Effector memory CD8-positive, alpha-beta T cell (primary cell): ENCODE data around the gene PID1.
"Not testable (repeated sequence)": the region's sequence is repeated elsewhere in the genome, so short reads cannot be mapped to it uniquely, and the experiment has no call there.

ENCODE experiments used
- ATAC-seq: fragments of 150-1000 bp; cut with Tn5 transposase; replicated peaks from 2 replicates; pipeline ENCODE4 v1.10.0; 2021; ENCODE audit warnings: mild to moderate bottlenecking, moderate library complexity
- DNase-seq, 3 experiments: peaks; one replicate each; pipeline ENCODE4 v3.0.0; 2021
- H3K27ac Mint-ChIP-seq, 2 donors: one replicate each; pipeline ENCODE4 v1.8.0; 2022; ENCODE audit warnings: mild to moderate bottlenecking in 2 of 2, mixed read lengths in 2 of 2, moderate library complexity in 2 of 2
- H3K27me3 Mint-ChIP-seq, 2 donors: one replicate each; pipeline ENCODE4 v1.8.0; 2022; ENCODE audit warnings: mixed read lengths in 2 of 2
- H3K36me3 Mint-ChIP-seq: one replicate; pipeline ENCODE4 v1.8.0; 2022; ENCODE audit warnings: mild to moderate bottlenecking, moderate library complexity, mixed read lengths; ENCODE audit not compliant: insufficient read depth
- H3K4me1 Mint-ChIP-seq, 2 donors: one replicate each; pipeline ENCODE4 v1.8.0; 2022; ENCODE audit warnings: low read depth in 2 of 2, mixed read lengths in 2 of 2
- H3K4me3 Mint-ChIP-seq, 2 donors: one replicate each; pipeline ENCODE4 v1.8.0; 2022; ENCODE audit warnings: mild to moderate bottlenecking in 2 of 2, mixed read lengths in 2 of 2, moderate library complexity in 2 of 2
- H3K9me3 Mint-ChIP-seq, 2 donors: one replicate each; pipeline ENCODE4 v1.8.0; 2022; ENCODE audit warnings: mixed read lengths in 2 of 2

The PID1 gene

DNA sequence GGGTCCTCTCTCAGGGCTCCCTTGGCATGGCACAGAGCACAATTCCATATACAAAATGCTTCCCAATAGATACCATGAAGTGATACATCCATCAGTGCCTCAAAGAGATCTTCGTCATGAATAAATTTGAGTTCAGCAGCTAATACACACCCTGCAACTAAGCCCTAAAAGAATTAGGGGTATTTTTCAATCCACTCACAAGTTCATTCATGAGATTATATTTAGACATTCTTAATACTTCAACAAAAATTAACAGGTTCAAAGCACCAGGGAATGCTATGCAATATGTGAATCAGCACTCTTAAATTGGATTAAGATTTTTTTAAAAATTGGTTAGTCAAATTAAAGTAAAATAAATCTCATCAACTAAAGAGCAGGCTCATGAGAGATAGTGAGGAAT lies 79.7 kb downstream of the PID1 start:
- H3K4me3 Mint-ChIP-seq = no peak overlapping the region
- no peaks in the 10 kb centered on the region for H3K27me3 Mint-ChIP-seq
- no peaks in the 10 kb centered on the region for H3K4me1 Mint-ChIP-seq
- no peaks in the 10 kb centered on the region for H3K36me3 Mint-ChIP-seq
- DNase-seq = no peak
- no peak for ATAC-seq
- H3K9me3 Mint-ChIP-seq = peaks cover 12 to 15% of the 10 kb centered on the region in 2 donors
- no peak overlapping the region for H3K27ac Mint-ChIP-seq

DNA sequence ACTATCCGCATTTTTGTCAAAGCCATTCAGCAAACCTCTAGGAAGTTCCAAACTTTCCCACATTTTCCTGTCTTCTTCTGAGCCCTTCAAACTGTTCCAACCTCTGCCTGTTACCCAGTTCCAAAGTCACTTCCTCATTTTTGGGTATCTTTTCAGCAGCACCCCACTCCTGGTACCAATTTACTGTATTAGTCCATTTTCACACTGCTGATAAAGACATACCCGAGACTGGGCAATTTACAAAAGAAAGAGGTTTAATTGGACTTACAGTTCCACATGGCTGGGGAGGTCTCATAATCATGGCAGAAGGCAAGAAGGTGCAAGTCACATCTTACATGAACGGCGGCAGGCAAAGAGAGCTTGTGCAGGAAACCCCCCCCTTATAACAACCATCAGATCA lies 84.0 kb downstream of the PID1 start:
- DNase-seq, H3K27me3 Mint-ChIP-seq, H3K4me3 Mint-ChIP-seq, ATAC-seq, H3K36me3 Mint-ChIP-seq, H3K4me1 Mint-ChIP-seq, H3K27ac Mint-ChIP-seq: not testable (repeated sequence)
- H3K9me3 Mint-ChIP-seq = peaks cover 16 to 25% of the 10 kb centered on the region in 2 donors

- no peaks in the 10 kb centered on the region for H3K36me3 Mint-ChIP-seq
- no peaks in the 10 kb centered on the region for H3K4me1 Mint-ChIP-seq
- ATAC-seq (no peak), DNase-seq (no peak)
- H3K9me3 Mint-ChIP-seq = peaks cover 6 to 16% of the 10 kb centered on the region in 2 donors
- no peak overlapping the region for H3K4me3 Mint-ChIP-seq
- no peak overlapping the region for H3K27ac Mint-ChIP-seq
- H3K27me3 Mint-ChIP-seq = no peaks in the 10 kb centered on the region
Measured at GRCh38 chr2:229181641-229182040, 89.4 kb downstream of the PID1 start.

GRCh38 chr2:229180658-229181057 lies 90.4 kb downstream of the PID1 start:
- H3K36me3 Mint-ChIP-seq = no peaks in the 10 kb centered on the region
- H3K27ac Mint-ChIP-seq = no peak overlapping the region
- ATAC-seq (no peak), DNase-seq (no peak)
- H3K27me3 Mint-ChIP-seq = no peaks in the 10 kb centered on the region
- H3K4me1 Mint-ChIP-seq = no peaks in the 10 kb centered on the region
- H3K9me3 Mint-ChIP-seq = peaks cover 6 to 19% of the 10 kb centered on the region in 2 donors
- H3K4me3 Mint-ChIP-seq = no peak overlapping the region

- Mint-ChIP-seq H3K9me3 (peaks cover 2 to 14% of the 10 kb centered on the region in 2 donors), H3K4me1 (no peaks in the 10 kb centered on the region), H3K27ac (no peak overlapping the region), H3K27me3 (no peaks in the 10 kb centered on the region), H3K4me3 (no peak overlapping the region), H3K36me3 (no peaks in the 10 kb centered on the region)
- DNase-seq (no peak), ATAC-seq (no peak)
Measured at GRCh38 chr2:229179628-229180027, 91.5 kb downstream of the PID1 start.

DNA sequence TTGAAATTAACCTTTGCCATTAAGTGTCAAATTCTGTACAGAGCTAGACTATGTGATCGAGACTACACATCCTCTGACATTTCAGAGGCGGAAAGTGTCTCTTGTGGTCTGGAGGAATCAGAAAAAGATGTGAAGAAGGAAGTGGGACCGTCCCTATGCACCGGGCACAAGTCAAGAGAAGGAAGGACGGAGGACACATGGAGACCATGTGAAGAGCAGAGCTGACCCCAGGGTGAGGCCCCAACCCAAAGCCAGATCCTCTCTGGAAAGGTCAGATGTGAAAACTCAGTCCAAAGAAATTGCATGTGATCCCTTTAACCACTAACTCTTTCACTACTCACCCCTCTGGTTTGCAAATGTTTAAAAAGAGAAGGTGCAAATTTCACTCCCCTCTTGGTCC lies 92.4 kb downstream of the PID1 start:
- Mint-ChIP-seq H3K27ac (no peak overlapping the region), H3K36me3 (no peaks in the 10 kb centered on the region), H3K4me1 (no peaks in the 10 kb centered on the region), H3K4me3 (no peak overlapping the region), H3K27me3 (no peaks in the 10 kb centered on the region), H3K9me3 (peaks cover 2 to 14% of the 10 kb centered on the region in 2 donors)
- ATAC-seq = no peak
- DNase-seq = no peak

DNA sequence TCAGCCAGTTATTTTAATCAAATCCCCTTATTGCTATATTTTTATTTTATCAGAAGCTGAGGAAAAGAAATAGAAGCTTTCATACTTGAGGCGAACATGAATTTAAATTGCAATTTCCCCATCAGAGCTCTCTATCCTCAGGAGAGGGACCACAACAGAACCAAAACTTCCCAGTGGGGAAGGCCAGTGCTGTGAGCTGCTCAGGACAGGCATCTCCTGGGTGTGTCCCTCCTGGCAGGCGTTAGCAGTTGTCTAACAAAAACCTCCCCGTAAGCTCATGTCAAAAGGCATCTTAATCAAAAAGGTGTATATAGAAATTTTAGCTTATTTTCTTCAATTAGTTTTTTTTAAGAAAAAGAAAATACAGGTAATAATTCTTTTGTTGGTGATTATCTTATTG lies 93.0 kb downstream of the PID1 start:
- H3K27me3 Mint-ChIP-seq = no peaks in the 10 kb centered on the region
- DNase-seq (no peak), ATAC-seq (no peak)
- H3K27ac Mint-ChIP-seq = no peak overlapping the region
- no peaks in the 10 kb centered on the region for H3K4me1 Mint-ChIP-seq
- H3K36me3 Mint-ChIP-seq = no peaks in the 10 kb centered on the region
- peaks cover 2 to 14% of the 10 kb centered on the region in 2 donors for H3K9me3 Mint-ChIP-seq
- no peak overlapping the region for H3K4me3 Mint-ChIP-seq

- no peak overlapping the region for H3K27ac Mint-ChIP-seq
- DNase-seq (no peak), ATAC-seq (no peak)
- H3K4me3 Mint-ChIP-seq = no peak overlapping the region
- H3K9me3 Mint-ChIP-seq = peaks cover 2 to 14% of the 10 kb centered on the region in 2 donors
- no peaks in the 10 kb centered on the region for H3K4me1 Mint-ChIP-seq
- no peaks in the 10 kb centered on the region for H3K27me3 Mint-ChIP-seq
- H3K36me3 Mint-ChIP-seq = no peaks in the 10 kb centered on the region
Measured at GRCh38 chr2:229176136-229176535, 95.0 kb downstream of the PID1 start.

DNA sequence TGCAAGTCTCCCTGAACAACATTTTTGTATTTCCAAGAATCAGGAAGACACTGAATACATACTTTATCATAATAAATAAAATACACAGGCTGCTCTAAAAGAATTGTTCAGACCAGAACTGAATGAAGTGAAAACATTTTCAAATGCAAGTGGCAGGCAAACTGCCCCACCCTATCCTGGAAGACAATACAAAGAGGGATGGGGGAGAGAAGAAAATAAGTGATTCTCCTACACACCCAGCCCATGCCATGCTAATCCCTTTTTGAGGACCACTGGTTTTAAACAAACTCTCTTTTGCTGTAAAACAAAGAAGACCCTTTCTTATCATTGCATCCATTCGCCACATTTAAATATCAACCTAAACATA lies 95.6 kb downstream of the PID1 start:
- no peak for ATAC-seq
- no peak for DNase-seq
- H3K27me3 Mint-ChIP-seq = no peaks in the 10 kb centered on the region
- H3K4me1 Mint-ChIP-seq = no peaks in the 10 kb centered on the region
- H3K27ac Mint-ChIP-seq = no peak overlapping the region
- H3K9me3 Mint-ChIP-seq = peaks cover 2 to 14% of the 10 kb centered on the region in 2 donors
- H3K4me3 Mint-ChIP-seq = no peak overlapping the region
- no peaks in the 10 kb centered on the region for H3K36me3 Mint-ChIP-seq

DNA sequence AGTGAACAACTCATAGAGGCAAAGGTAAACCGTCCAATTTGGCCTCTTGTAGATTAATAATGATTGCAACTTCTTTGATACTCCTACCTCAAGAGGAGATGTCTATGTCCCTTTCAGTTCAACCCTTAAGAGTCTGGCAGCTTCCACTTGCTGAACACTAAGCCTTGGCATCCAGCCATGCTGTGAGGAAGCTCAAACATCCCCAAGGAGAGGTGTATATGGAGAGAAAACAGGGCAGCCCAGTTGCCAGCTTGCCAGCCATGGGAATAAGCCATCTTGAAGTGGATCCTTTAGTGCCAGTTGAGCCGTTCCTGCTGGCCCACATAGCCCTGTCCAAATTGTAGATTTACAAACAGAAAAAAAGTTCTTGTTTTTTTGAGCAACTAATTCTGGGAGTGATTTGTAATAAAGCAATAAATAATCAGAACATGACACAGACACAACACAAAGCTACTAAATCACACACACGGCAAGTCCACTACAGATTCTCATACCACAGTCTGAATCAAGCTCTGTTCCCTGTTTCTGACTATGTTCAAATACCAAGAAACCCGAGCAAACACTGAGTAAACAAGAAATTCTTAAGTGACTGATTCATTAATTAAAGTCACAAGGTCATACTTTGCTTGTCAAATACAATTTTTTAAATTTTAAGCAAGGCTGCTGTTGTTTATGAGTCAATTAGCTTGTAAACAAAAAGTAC lies 96.1 kb downstream of the PID1 start:
- no peaks in the 10 kb centered on the region for H3K4me1 Mint-ChIP-seq
- no peak for DNase-seq
- no peaks in the 10 kb centered on the region for H3K36me3 Mint-ChIP-seq
- H3K27me3 Mint-ChIP-seq = no peaks in the 10 kb centered on the region
- no peak overlapping the region for H3K4me3 Mint-ChIP-seq
- H3K27ac Mint-ChIP-seq = no peak overlapping the region
- peaks cover 2 to 14% of the 10 kb centered on the region in 2 donors for H3K9me3 Mint-ChIP-seq
- no peak for ATAC-seq

GRCh38 chr2:229173825-229174359 lies 97.2 kb downstream of the PID1 start:
- ATAC-seq (no peak), DNase-seq (no peak)
- no peak overlapping the region for H3K4me3 Mint-ChIP-seq
- H3K4me1 Mint-ChIP-seq = no peaks in the 10 kb centered on the region
- no peak overlapping the region for H3K27ac Mint-ChIP-seq
- H3K36me3 Mint-ChIP-seq = no peaks in the 10 kb centered on the region
- no peaks in the 10 kb centered on the region for H3K27me3 Mint-ChIP-seq
- H3K9me3 Mint-ChIP-seq = peaks cover 3 to 9% of the 10 kb centered on the region in 2 donors

GRCh38 chr2:229170916-229171315 lies 100.2 kb downstream of the PID1 start:
- Mint-ChIP-seq H3K4me1 (no peaks in the 10 kb centered on the region), H3K4me3 (no peak overlapping the region), H3K36me3 (no peaks in the 10 kb centered on the region), H3K9me3 (peaks cover 3 to 4% of the 10 kb centered on the region in 2 donors), H3K27me3 (no peaks in the 10 kb centered on the region), H3K27ac (no peak overlapping the region)
- ATAC-seq = no peak
- no peak for DNase-seq

GRCh38 chr2:229170171-229170570 lies 100.9 kb downstream of the PID1 start:
- H3K27me3 Mint-ChIP-seq = no peaks in the 10 kb centered on the region
- H3K9me3 Mint-ChIP-seq = peaks cover 0 to 3% of the 10 kb centered on the region in 2 donors
- DNase-seq (no peak), ATAC-seq (no peak)
- no peaks in the 10 kb centered on the region for H3K36me3 Mint-ChIP-seq
- no peaks in the 10 kb centered on the region for H3K4me1 Mint-ChIP-seq
- no peak overlapping the region for H3K4me3 Mint-ChIP-seq
- no peak overlapping the region for H3K27ac Mint-ChIP-seq

- Mint-ChIP-seq H3K9me3 (peaks cover 3 to 5% of the 10 kb centered on the region in 2 donors), H3K4me1 (no peaks in the 10 kb centered on the region), H3K27ac (no peak overlapping the region), H3K27me3 (no peaks in the 10 kb centered on the region), H3K36me3 (no peaks in the 10 kb centered on the region), H3K4me3 (no peak overlapping the region)
- DNase-seq (no peak), ATAC-seq (no peak)
Measured at GRCh38 chr2:229169751-229170150, 101.3 kb downstream of the PID1 start.
